ENCODE measurements around the gene DCX.

DNA sequence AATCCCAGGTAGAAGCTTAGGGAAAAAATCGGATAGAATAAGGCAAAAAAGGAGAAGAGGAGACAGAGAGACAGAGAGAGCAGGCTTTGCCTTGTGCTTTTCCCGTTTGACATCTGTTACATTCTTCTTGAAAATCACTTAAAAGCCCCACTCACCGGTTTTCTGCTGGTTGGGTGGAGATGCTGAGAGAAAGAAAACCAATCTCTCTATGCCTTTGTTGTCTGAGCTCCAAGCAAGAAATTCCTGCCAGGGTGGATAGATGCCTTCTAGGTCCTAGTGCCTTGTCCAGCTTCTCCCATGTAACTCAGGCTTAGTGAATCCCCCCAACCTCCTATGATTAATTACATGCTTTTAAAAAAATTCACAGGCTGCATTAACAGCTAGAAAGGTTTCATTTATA, at the start of gene DCX:
- TF ChIP-seq, protein P1, sequence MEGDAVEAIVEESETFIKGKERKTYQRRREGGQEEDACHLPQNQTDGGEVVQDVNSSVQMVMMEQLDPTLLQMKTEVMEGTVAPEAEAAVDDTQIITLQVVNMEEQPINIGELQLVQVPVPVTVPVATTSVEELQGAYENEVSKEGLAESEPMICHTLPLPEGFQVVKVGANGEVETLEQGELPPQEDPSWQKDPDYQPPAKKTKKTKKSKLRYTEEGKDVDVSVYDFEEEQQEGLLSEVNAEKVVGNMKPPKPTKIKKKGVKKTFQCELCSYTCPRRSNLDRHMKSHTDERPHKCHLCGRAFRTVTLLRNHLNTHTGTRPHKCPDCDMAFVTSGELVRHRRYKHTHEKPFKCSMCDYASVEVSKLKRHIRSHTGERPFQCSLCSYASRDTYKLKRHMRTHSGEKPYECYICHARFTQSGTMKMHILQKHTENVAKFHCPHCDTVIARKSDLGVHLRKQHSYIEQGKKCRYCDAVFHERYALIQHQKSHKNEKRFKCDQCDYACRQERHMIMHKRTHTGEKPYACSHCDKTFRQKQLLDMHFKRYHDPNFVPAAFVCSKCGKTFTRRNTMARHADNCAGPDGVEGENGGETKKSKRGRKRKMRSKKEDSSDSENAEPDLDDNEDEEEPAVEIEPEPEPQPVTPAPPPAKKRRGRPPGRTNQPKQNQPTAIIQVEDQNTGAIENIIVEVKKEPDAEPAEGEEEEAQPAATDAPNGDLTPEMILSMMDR (IDR thresholded peaks at IDR 0.05), result no peak
- TF ChIP-seq POLR2A (IDR thresholded peaks at IDR 0.05), result no peak
